ENCODE results near the gene MDFIC.

Gene MDFIC

DNA sequence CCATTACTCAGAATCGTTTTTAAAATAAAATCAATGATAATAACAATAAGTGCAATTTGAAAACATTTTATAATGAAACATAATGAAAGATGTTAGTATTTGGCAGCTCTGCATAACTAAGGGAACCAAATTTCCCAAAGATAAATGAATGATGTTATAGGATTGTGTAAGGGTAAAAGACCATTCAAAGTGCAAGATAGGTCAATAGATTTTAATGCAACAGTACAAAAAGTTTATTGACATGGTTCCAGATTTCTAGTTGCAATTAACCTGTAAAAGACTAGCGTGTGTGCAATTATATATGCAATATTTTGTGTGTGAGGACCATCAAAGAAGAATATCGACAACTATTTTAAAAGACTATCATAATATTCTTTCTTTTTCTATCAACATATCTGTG lies 122.3 kb downstream of the MDFIC start:
- DNase-seq = no peak

DNA sequence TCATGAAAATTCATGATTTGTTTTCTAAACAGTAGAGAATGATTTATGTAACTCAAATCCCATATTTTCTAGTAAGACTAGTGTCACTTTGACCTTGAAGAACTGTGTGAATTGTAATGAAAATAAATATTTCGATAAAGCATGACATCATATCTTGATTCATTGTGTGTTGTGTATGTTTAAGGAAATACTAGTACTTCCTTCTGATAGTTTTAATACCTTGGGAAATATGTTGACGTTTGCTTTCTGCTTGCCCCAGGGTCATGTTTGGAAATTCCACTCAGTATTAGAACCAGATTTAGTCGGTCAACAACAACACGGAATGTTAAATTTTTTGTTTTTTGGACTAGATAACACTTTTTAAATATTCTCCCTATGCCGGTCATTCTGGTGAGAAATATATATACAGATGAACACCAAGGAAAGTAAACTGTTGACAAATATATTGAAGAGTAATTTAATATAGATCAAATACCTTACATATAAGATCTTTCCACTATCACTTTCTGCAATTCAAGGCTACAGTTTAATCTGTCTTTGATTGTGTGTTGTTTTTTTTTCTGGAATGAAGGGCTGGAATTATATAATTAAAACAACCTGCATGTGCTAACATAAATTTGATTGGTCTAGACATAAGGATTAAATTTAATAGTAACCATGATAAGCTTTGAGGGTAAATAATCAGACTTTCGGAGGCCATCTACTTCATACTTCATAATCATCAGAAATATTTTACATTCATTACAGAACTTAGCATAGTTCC lies 126.2 kb downstream of the MDFIC start:
- DNase-seq = no peak

DNA sequence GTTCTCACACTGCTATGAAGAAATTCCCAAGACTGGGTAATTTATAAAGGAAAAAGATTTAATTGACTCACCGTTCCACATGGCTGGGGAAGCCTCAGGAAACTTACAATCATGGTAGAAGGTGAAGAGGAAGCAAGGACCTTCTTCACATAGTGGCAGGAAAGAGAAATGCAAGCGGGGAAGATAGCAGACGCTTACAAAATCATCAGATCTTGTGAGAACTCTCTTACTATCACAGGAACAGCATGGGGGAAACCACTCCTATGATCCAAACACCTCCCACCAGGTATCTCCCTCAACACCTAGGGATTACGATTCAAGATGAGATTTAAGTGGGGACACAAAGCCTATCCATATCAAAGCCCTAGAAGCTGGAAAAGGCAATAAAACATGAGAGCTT lies 130.8 kb downstream of the MDFIC start:
- no peak for DNase-seq

DNA sequence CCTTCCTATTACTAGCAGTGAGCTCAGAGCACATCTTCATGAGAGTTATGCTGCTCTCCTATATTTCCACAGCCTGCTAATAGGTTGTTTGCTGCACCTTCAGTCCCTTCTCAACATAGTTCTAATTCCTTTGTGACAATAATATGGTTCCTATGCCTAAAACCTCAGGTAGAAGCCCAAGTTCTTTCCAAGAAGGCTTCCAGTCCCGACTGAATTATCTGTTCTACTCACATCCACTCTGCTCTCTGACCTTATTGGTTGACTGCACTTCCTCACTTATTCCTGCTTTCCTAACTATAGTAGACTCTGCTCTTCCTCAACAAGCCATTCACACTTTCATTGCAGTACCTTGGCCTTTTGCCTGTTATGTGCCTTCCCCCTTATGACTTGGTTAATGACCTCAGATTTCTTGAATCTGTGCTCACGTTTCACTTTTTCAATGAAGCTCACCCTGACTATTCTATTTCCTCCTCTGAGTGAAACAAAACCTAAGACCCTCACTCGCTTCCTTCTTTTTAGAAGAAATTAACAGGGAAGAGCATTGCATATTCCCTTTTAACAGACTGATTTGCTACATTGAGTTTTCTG lies 132.7 kb downstream of the MDFIC start:
- DNase-seq = no peak

DNA sequence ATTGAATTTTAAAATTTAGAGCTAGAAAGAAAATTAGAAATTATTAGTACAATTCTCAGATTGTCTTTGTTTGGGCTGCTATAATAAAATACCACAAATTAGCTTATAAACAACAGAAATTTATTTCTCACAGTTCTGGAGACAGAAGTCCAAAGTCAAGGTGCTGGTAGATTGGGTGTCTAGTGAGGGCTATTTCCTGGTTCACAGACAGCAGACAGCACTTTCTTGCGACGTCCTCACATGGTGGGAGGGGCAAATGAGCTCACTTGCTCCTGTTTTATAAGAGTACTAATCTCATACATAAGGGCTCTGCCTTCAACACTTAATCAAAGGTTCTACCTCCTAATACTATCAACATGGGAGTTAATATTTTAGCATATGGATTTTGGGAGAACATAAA lies 134.1 kb downstream of the MDFIC start:
- DNase-seq = no peak

DNA sequence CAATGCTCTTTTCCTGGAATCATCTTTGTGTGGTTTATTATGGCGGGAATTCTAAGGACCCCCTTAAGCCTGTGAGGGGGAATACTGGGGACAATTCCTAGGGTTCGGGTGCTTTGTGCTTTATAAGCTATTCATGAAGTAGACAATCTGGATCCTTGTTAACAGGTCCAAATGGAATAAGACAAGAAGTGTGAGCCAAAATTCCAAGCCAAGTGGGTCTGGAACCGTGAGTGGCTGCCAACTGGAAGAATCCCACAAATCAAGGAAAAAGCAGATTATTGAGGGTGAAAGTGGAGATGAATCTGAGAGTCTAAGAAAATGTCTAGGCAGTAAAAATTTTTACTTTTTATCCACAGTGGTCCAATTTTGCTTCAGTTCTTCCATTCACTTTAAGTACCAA lies 136.8 kb downstream of the MDFIC start:
- no peak for DNase-seq

DNA sequence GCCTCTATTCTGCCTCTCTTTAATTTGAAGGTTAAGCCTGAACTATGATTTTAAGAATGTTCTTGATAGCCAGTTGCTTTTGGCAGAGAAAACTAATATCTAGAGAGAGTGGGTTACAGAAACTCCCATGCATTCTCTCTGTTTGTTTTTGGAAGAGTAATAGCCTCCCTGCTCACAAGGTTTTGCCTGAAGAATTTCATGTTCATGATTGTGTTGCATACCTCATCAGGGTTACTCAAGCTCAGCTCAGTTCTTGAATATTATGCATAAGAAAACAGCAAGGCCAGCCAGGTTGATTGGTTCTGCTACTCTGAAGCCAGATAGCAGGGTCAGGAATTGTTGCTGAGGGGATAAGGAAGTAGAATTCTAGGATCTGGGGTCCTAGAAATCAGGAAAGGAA lies 137.4 kb downstream of the MDFIC start:
- DNase-seq = no peak

DNA sequence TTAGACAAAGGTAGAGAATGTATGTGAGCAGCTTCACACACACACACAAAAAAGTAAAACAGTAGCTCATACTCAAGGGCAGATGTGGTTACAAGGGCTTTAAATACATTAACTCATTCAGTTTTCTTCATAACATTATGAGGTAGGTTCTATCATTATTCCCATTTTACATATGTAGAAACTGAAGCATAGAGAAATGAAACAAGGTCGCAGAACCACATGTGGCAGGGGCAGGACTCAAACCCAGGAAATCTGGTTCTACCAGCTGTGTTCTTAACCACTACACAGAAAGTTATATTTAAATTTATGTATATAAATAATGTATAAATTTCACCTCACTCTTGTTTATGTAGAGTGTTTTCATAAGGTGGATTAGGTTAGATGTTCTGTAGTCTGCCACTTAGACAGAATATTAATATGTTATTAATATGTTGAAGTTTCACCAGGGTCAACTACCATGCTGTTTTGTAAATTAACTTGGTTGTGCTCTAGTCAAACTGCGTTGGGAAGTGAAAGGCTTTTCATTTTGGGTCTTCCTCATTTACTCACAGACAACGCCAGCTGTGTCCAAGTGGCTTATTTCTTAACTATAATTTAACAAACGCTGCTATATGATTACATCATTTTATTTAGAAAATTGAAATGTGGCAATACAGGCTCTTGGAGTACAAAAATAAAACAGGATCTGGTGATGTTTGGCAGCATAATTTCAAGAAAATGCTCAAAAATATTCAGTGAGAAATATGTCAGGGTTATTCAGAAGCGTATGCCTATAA lies 138.4 kb downstream of the MDFIC start:
- DNase-seq = no peak

DNA sequence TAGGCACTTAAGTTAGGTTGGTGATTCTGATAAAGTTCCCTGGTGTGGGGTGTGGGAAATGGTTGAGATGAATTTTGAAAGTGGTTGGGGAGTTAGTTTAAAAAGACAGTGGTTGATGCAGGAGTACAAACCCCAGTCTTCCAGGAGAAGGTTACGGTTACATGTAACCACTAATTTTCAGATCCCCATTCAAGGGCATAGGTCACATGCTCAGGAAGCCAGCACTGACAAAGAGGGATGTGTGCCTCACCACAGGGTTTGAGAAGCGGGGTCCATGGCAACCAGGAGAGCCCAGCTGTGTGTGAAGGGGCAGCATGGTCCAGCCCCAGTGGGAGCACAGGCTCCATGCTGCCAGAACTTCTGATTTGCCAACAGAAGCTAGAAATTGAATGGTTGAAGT lies 144.2 kb downstream of the MDFIC start:
- no peak for DNase-seq

DNA sequence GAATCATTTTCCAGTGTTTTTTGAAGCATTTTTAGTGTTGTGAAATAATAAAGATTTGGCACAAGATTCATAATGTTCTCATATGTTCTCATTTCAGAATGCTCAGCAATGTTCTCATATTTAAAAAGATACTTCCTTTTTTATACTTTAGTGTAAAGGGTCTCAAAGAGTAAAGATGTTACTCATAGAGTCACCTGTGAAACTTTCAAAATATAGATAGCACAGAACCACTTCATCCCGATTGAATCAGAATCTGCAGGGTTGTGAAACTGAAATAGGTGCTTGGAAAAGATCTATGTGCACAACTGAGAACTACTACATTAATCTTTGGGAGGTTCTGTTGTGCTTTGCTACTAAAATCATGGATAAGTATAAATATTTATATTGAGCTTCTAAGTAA lies 144.7 kb downstream of the MDFIC start:
- no peak for DNase-seq

DNA sequence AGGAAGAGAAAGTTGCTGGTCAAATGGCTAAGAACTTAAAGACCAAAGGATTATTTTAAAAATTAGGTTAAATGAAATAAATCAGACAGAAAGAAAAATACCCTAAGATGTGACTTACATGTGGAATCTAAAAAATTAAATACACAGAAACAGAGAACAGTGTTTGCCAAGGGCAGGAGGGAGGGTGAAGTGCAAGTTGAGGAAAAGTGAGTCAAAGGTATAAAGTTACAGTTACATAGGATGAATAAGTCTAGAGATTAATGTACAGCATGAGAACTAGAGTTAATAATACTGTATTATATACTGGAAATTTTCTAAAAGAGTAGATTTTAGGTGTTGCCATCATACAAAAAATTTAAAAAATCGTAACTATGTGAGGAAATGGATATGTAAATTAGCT lies 146.3 kb downstream of the MDFIC start:
- DNase-seq = no peak
